Measurements from ENCODE around the gene SLC17A3.

DNA sequence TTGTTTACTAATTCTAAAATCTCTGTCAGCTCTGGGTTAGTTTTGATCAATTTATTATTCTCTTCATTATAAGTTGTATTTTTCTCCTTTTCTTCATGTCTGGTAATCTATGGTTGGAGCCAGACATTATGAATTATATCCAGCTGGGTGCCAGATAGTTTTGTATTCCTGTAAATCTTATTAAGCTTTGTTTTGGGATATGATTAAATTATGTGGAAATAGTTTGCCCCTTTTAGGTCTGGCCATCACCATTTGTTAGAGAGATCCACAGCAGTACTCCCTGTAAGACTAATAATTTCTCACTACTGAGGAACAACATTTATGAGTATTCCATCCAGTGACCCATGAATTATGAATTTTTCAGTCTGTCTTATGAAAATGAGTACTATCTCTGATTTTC, 21.3 kb downstream of the SLC17A3 start:
- no peak for TF ChIP-seq POLR2AphosphoS5 (IDR thresholded peaks at IDR 0.05; ENCODE audit: low read depth, low read length)
- TF ChIP-seq CTCF (IDR thresholded peaks at IDR 0.05): no peak
- no peak for TF ChIP-seq SIN3A (IDR thresholded peaks at IDR 0.05; ENCODE audit: borderline replicate concordance, insufficient read depth, low read depth, low read length)
